Caco-2 (cell line): ENCODE measurements around the gene FBN2. TPM values are rescaled to one million over a fixed set of nuclear protein-coding genes. Genes with fewer than 3 reads are reported as not detected.

Source experiments
- BruUV-seq: library from RNA; stranded (reverse); fragments of 400-500 nt; replicated peaks from 2 replicates; lab custom pipeline; 2021; lab: Mats Ljungman, UMichigan
- CTCF ChIA-PET: fragments of 300-600 bp; sonication (Branson Sonifier 250); formaldehyde crosslinking; loops from one replicate; lab custom pipeline; 2022; ENCODE audit warnings: antibody characterized with exemption; lab: Charles Lee
- POLR2A ChIA-PET: fragments of 300-600 bp; sonication (Branson Sonifier 250); formaldehyde crosslinking; loops from one replicate; lab custom pipeline; 2022; ENCODE audit warnings: antibody characterized with exemption; lab: Charles Lee
- DNase-seq, 2 experiments: peaks; one replicate each; pipeline versions ENCODE4 v3.0.0 to v3.0.0-alpha.2; 2020 to 2022
- H3K27me3 ChIP-seq: replicated peaks from 2 replicates; pipeline ENCODE4 v1.6.0; 2011; ENCODE audit warnings: low read length; ENCODE audit not compliant: control insufficient read depth, insufficient read depth
- H3K36me3 ChIP-seq: 2 replicates; pipeline ENCODE4 v1.5.1; 2011; ENCODE audit warnings: low read length; ENCODE audit not compliant: control insufficient read depth, insufficient read depth
- H3K4me1 ChIP-seq: fragments of 250-450 bp; sonication (Bioruptor Pico); 2 replicates; pipeline ENCODE4 v1.5.1; 2020; ENCODE audit warnings: mild to moderate bottlenecking
- H3K4me3 ChIP-seq: 2 replicates; pipeline ENCODE4 v1.5.1; 2011; ENCODE audit warnings: low read depth, mild to moderate bottlenecking, control low read depth, low read length
- H3K9me3 ChIP-seq: fragments of 250-450 bp; sonication (Bioruptor Pico); 2 replicates; pipeline ENCODE4 v1.5.1; 2020; ENCODE audit warnings: mild to moderate bottlenecking, moderate library complexity
- H3K27ac Mint-ChIP-seq: one replicate; pipeline ENCODE4 v1.8.0; 2022; ENCODE audit warnings: mixed read lengths; ENCODE audit not compliant: unreplicated experiment
- H3K27me3 Mint-ChIP-seq: one replicate; pipeline ENCODE4 v1.8.0; 2022; ENCODE audit warnings: mixed read lengths; ENCODE audit not compliant: insufficient read depth, unreplicated experiment
- H3K36me3 Mint-ChIP-seq: one replicate; pipeline ENCODE4 v1.8.0; 2022; ENCODE audit warnings: mild to moderate bottlenecking, mixed read lengths; ENCODE audit not compliant: insufficient read depth, unreplicated experiment
- H3K4me1 Mint-ChIP-seq: one replicate; pipeline ENCODE4 v1.8.0; 2022; ENCODE audit warnings: low read depth, mixed read lengths; ENCODE audit not compliant: unreplicated experiment
- H3K4me3 Mint-ChIP-seq: one replicate; pipeline ENCODE4 v1.8.0; 2022; ENCODE audit warnings: mild to moderate bottlenecking, moderate library complexity, mixed read lengths; ENCODE audit not compliant: unreplicated experiment
- H3K9me3 Mint-ChIP-seq: one replicate; pipeline ENCODE4 v1.8.0; 2022; ENCODE audit warnings: mixed read lengths; ENCODE audit not compliant: unreplicated experiment
- CTCF ChIP-seq, 2 experiments: fragments of 200-600 bp in 1 of 2; IDR thresholded peaks; 1 replicate in 1 of 2; 2 replicates in 1 of 2; pipeline versions ENCODE4 v1.5.1 to v1.8.0; 2011 to 2022; ENCODE audit warnings: antibody characterized with exemption in 1 of 2, control low read depth in 1 of 2, inconsistent platforms in 1 of 2, low read depth in 1 of 2, low read length in 1 of 2, mild to moderate bottlenecking in 1 of 2, moderate library complexity in 1 of 2; ENCODE audit not compliant: insufficient read depth in 1 of 2, severe bottlenecking in 1 of 2, unreplicated experiment in 1 of 2
- intact Hi-C: fragments of 100-400 bp; cut with micrococcal nuclease; formaldehyde crosslinking; loops from one replicate; pipeline ENCODE4 v1.10.0; 2022; ENCODE audit not compliant: unreplicated experiment
- total RNA-seq: library from RNA; stranded (reverse); gene quantifications from 2 replicates; pipeline ENCODE4 v1.2.3, GENCODE V29; 2022

Gene FBN2
- total RNA-seq, 1 experiment from 2014 or later, result 0.09 TPM

GRCh38 chr5:128397876-128398275 lies 140.2 kb downstream of the FBN2 start:
- ChIA-PET CTCF (no interaction called here), POLR2A (no interaction called here)
- Mint-ChIP-seq H3K9me3 (peaks cover 15% of the 10 kb centered on the region), H3K27ac (no peak overlapping the region), H3K4me3 (no peak overlapping the region), H3K36me3 (no peaks in the 10 kb centered on the region), H3K27me3 (no peaks in the 10 kb centered on the region), H3K4me1 (no peaks in the 10 kb centered on the region)
- Histone ChIP-seq H3K36me3 (no peaks in the 10 kb centered on the region), H3K9me3 (no peaks in the 10 kb centered on the region), H3K27me3 (no peaks in the 10 kb centered on the region), H3K4me1 (0 out of 2 replicates have a peak, but pooled peaks cover 3% of the 10 kb centered on the region), H3K4me3 (no peak overlapping the region)
- no peak for DNase-seq
- intact Hi-C loops, result no loop called here
- BruUV-seq, result no TSS peak
- no peak for TF ChIP-seq CTCF (IDR thresholded peaks at IDR 0.05; ENCODE audit: insufficient read depth in 1 of 2, low read depth in 1 of 2, low read length in 1 of 2, severe bottlenecking in 1 of 2, unreplicated experiment in 1 of 2)

GRCh38 chr5:128395073-128395472 lies 143.0 kb downstream of the FBN2 start:
- ChIA-PET CTCF (no interaction called here), POLR2A (no interaction called here)
- no peaks in the 10 kb centered on the region for H3K36me3 Mint-ChIP-seq
- DNase-seq, result peak in 1 of 2 experiments; percentile 3
- intact Hi-C loops, result no loop called here
- no peaks in the 10 kb centered on the region for H3K4me1 Mint-ChIP-seq
- H3K27me3 Mint-ChIP-seq, result no peaks in the 10 kb centered on the region
- no peak for TF ChIP-seq CTCF (IDR thresholded peaks at IDR 0.05; ENCODE audit: insufficient read depth in 1 of 2, low read depth in 1 of 2, low read length in 1 of 2, severe bottlenecking in 1 of 2, unreplicated experiment in 1 of 2)
- no peaks in the 10 kb centered on the region for H3K9me3 ChIP-seq
- no peaks in the 10 kb centered on the region for H3K36me3 ChIP-seq
- H3K27me3 ChIP-seq, result no peaks in the 10 kb centered on the region
- 0 out of 2 replicates have a peak, but pooled peaks cover 3% of the 10 kb centered on the region for H3K4me1 ChIP-seq
- no peak overlapping the region for H3K4me3 ChIP-seq
- H3K27ac Mint-ChIP-seq, result peak overlapping the region; percentile 0
- H3K9me3 Mint-ChIP-seq, result peaks cover 14% of the 10 kb centered on the region
- H3K4me3 Mint-ChIP-seq, result no peak overlapping the region
- BruUV-seq, result no TSS peak

- H3K27me3 Mint-ChIP-seq, result no peaks in the 10 kb centered on the region
- Histone ChIP-seq H3K27me3 (no peaks in the 10 kb centered on the region), H3K4me1 (no peaks in the 10 kb centered on the region), H3K9me3 (no peaks in the 10 kb centered on the region), H3K4me3 (no peak overlapping the region), H3K36me3 (no peaks in the 10 kb centered on the region)
- H3K36me3 Mint-ChIP-seq, result no peaks in the 10 kb centered on the region
- H3K4me1 Mint-ChIP-seq, result no peaks in the 10 kb centered on the region
- H3K9me3 Mint-ChIP-seq, result peaks cover 11% of the 10 kb centered on the region
- H3K4me3 Mint-ChIP-seq, result no peak overlapping the region
- intact Hi-C loops, result no loop called here
- POLR2A ChIA-PET, result no interaction called here
- CTCF ChIA-PET, result no interaction called here
- TF ChIP-seq CTCF (IDR thresholded peaks at IDR 0.05; ENCODE audit: insufficient read depth in 1 of 2, low read depth in 1 of 2, low read length in 1 of 2, severe bottlenecking in 1 of 2, unreplicated experiment in 1 of 2), result no peak
- BruUV-seq, result no TSS peak
- DNase-seq, result no peak
- H3K27ac Mint-ChIP-seq, result no peak overlapping the region
These were observed 154.0 kb downstream of the FBN2 start for GRCh38 chr5:128384068-128384467.
